Psoas muscle (tissue), 8 donors: ENCODE measurements around the gene FMNL2. TPM values are rescaled to one million over a fixed set of nuclear protein-coding genes. Genes with fewer than 3 reads are reported as not detected.

Experiments used
- ATAC-seq, 4 donors: fragments of 200-7000 bp; cut with Tn5 transposase; one replicate each; pipeline ENCODE4 v1.9.1; 2020; ENCODE audit warnings: moderate library complexity in 3 of 4, mild to moderate bottlenecking in 2 of 4
- DNase-seq, 2 donors: peaks; one replicate each; pipeline ENCODE4 v3.0.0-alpha.2; 2020
- H3K27ac ChIP-seq: fragments of 200-600 bp; one replicate; pipeline ENCODE4 v1.8.0; 2022
- H3K27me3 ChIP-seq, 3 donors: fragments of 200-600 bp in 1 of 3; one replicate each; pipeline versions ENCODE4 v1.6.1 to v1.8.0; 2013 to 2022; ENCODE audit warnings: low read length in 2 of 3, mild to moderate bottlenecking in 2 of 3, moderate library complexity in 1 of 3; ENCODE audit not compliant: insufficient read depth in 3 of 3
- H3K36me3 ChIP-seq, 2 donors: fragments of 200-600 bp in 1 of 2; one replicate each; pipeline versions ENCODE4 v1.6.1 to v1.8.0; 2013 to 2022; ENCODE audit warnings: low read depth in 1 of 2, mild to moderate bottlenecking in 1 of 2, moderate library complexity in 1 of 2; ENCODE audit not compliant: insufficient read depth in 1 of 2
- H3K4me1 ChIP-seq: fragments of 200-600 bp; one replicate; pipeline ENCODE4 v1.8.0; 2022
- H3K4me3 ChIP-seq: fragments of 200-600 bp; one replicate; pipeline ENCODE4 v1.8.0; 2022; ENCODE audit warnings: mild to moderate bottlenecking
- H3K9me3 ChIP-seq: fragments of 200-600 bp; one replicate; pipeline ENCODE4 v1.8.0; 2022
- WGBS, 3 donors: extraction: QIAGEN DNeasy Blood & Tissue Kit; methylation state at CpG; one replicate each; pipeline versions ENCODE4 v1.1.6 to v1.1.7; 2013; 5-methylcytosine and 5-hydroxymethylcytosine counted together
- intact Hi-C, 2 donors: fragments of 100-400 bp; cut with DNase I; formaldehyde crosslinking; loops; one replicate each; pipeline versions ENCODE4 v1.11.0 to v1.14.2; 2022
- polyA plus RNA-seq, 3 donors: library from polyadenylated mRNA; stranded (reverse); fragments of 200-250 nt; gene quantifications; one replicate each; pipeline ENCODE4 v1.2.3, GENCODE V29; 2013
- total RNA-seq, 4 donors: library from RNA; stranded (reverse); fragmentation: NEBNext Ultra II Directional in 2 of 4; extraction: Animal tissue kit (Norgen Biotek cat#: 25700) in 2 of 4; gene quantifications; one replicate each; pipeline versions ENCODE4 v1.2.1 to v1.2.4, GENCODE V29; 2021 to 2023
- TF ChIP-seq, protein P1 (sequence below): fragments of 200-600 bp; IDR thresholded peaks from one replicate; pipeline ENCODE4 v1.8.0; 2022; ENCODE audit warnings: antibody characterized with exemption
- donor health status: healthy with polysubstance abuse.
- donor health status: DM: no; HTN: no; CAD: no; lungs with moderate emphysema.
- donor health status: Bipolar disorder and iron deficiency.
- donor health status: healthy.
- donor health status: DM: yes; HTN: yes; CAD: no.
- donor health status: DM: no; HTN: no; CAD: no.
- donor health status: DM: no; HTN: no; CAD: no.
- donor health status: DM: yes; HTN: yes; CAD: no.

The FMNL2 gene
- total and polyA plus RNA-seq, 7 donors: 6.6 to 18.2 (median 11.0) TPM

DNA sequence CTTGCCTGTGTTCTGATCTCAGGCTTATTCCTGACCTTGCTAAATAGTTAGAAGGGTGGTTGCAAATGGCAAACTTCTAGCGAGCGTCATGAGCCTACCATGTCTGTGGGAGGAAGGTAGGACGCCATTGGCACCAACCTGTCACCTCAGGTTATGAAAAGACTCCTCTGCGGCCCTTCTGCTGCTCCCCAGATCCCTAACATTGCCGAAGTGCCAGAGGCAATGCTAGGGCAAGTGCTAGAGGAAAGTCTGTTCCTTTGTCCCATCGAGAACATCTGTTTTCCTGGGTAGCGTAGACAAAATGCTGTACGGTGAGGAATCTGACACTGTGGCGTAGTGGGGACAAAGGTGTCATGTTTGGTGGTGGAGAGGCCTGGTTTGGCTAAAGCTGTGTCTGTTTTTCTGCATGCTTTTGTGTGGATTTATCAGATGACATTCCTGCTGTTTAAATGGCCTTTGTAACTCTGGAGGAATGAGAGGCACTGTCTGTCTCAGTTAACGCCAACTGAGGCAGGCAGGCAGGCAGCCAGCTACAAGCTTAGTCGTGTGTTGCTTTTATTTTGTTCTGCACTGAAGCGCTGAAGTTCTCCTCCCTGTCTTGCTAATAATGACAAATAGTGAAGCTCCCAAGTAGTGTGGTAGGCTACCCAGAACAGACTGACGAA, 288.2 kb downstream of the FMNL2 start:
- DNase-seq: no peak
- TF ChIP-seq, protein P1, sequence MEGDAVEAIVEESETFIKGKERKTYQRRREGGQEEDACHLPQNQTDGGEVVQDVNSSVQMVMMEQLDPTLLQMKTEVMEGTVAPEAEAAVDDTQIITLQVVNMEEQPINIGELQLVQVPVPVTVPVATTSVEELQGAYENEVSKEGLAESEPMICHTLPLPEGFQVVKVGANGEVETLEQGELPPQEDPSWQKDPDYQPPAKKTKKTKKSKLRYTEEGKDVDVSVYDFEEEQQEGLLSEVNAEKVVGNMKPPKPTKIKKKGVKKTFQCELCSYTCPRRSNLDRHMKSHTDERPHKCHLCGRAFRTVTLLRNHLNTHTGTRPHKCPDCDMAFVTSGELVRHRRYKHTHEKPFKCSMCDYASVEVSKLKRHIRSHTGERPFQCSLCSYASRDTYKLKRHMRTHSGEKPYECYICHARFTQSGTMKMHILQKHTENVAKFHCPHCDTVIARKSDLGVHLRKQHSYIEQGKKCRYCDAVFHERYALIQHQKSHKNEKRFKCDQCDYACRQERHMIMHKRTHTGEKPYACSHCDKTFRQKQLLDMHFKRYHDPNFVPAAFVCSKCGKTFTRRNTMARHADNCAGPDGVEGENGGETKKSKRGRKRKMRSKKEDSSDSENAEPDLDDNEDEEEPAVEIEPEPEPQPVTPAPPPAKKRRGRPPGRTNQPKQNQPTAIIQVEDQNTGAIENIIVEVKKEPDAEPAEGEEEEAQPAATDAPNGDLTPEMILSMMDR: no peak
- 77 to 78% (median 78%) methylated on average over 13 of the region's 13 CpGs for WGBS, 3 donors
- no peaks in the 10 kb centered on the region for H3K27me3 ChIP-seq
- H3K36me3 ChIP-seq: peaks cover 0 to 44% of the 10 kb centered on the region in 2 donors
- no peak for ATAC-seq
- intact Hi-C loops: no loop called here
- H3K27ac ChIP-seq: no peak overlapping the region
- peaks cover 17% of the 10 kb centered on the region for H3K4me1 ChIP-seq
- no peaks in the 10 kb centered on the region for H3K9me3 ChIP-seq
- no peak overlapping the region for H3K4me3 ChIP-seq

- Histone ChIP-seq H3K4me3 (no peak overlapping the region), H3K27me3 (no peaks in the 10 kb centered on the region), H3K36me3 (peaks cover 0 to 44% of the 10 kb centered on the region in 2 donors), H3K9me3 (no peaks in the 10 kb centered on the region), H3K4me1 (peaks cover 17% of the 10 kb centered on the region), H3K27ac (no peak overlapping the region)
- ATAC-seq: no peak
- intact Hi-C loops: no loop called here
- DNase-seq: no peak
- TF ChIP-seq, protein P1: no peak
- 94 to 100% (median 100%) methylated on average over 1 of the region's 2 CpGs for WGBS, 3 donors
Observed at GRCh38 chr2:152623775-152624174, 288.8 kb downstream of the FMNL2 start.

DNA sequence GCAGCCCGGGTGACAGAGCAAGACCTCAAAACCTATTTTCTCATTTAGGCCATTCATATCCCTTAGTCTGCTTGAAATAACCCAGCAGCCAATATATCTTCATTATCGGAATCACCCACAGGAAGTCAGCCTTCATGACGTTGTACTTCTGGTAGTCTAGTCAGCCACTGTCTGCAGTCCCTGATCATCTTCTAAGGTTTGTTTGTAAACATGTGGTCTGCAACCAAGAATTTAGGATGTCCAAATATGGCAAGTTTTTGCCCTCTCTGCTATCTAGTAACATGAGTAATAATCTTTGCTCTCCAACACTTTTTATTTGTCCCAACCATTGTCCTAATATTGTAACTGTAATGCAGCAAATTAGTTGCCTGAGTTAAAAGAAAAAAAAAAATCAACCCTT, 289.8 kb downstream of the FMNL2 start:
- ATAC-seq (no peak), DNase-seq (no peak)
- H3K27ac ChIP-seq: no peak overlapping the region
- intact Hi-C loops: loop anchor here (5.0 kb wide), 1 partner anchor 288 kb away; the partner anchor contains the start of gene FMNL2 (in 2 of the 2)
- H3K36me3 ChIP-seq: peaks cover 3 to 50% of the 10 kb centered on the region in 2 donors
- TF ChIP-seq, protein P1: no peak
- no peak overlapping the region for H3K4me3 ChIP-seq
- no peaks in the 10 kb centered on the region for H3K27me3 ChIP-seq
- WGBS, 3 donors: 81 to 87% (median 86%) methylated on average over 3 of the region's 3 CpGs
- no peaks in the 10 kb centered on the region for H3K9me3 ChIP-seq
- peaks cover 15% of the 10 kb centered on the region for H3K4me1 ChIP-seq

DNA sequence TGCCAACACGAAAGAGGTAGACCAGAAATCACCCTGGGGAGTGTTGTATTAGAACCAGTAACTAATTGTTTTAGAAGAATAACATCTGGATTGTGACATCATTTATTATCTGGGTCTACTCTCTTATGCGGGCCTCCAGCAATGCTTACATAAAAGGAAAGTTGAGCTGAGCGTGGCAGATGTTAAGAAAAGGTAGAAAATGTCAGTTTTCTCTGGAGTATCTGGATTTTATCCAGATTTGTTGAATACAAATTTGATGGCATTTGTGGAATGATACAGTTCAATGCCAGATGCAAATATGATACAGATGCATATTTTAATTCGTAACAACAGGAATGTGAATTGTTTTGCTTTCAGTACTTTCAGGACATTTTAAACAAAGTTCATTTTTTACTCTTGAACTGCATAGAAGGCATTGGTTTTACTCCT, 292.0 kb downstream of the FMNL2 start:
- Histone ChIP-seq H3K27me3 (no peaks in the 10 kb centered on the region), H3K27ac (no peak overlapping the region), H3K36me3 (peaks cover 7 to 69% of the 10 kb centered on the region in 2 donors), H3K4me1 (peaks cover 12% of the 10 kb centered on the region), H3K9me3 (no peaks in the 10 kb centered on the region), H3K4me3 (no peak overlapping the region)
- no peak for DNase-seq
- intact Hi-C loops: loop anchor here (5.0 kb wide), 1 partner anchor 290 kb away; the partner anchor contains the start of gene FMNL2 (in 2 of the 2)
- ATAC-seq: peak in 1 of 4 donors; percentile 6
- WGBS, 3 donors: 41 to 51% (median 47%) methylated on average over 4 of the region's 4 CpGs
- TF ChIP-seq, protein P1: no peak
